NCI-H2081 treated with DMSO at 0.1 percent for 48 hours (cell line): Measurements from ENCODE around the gene PDK3.

ENCODE experiments used
- DNase-seq: peaks from one replicate; lab custom pipeline; 2025; lab: John Stamatoyannopoulos, UW

PDK3 gene

DNA sequence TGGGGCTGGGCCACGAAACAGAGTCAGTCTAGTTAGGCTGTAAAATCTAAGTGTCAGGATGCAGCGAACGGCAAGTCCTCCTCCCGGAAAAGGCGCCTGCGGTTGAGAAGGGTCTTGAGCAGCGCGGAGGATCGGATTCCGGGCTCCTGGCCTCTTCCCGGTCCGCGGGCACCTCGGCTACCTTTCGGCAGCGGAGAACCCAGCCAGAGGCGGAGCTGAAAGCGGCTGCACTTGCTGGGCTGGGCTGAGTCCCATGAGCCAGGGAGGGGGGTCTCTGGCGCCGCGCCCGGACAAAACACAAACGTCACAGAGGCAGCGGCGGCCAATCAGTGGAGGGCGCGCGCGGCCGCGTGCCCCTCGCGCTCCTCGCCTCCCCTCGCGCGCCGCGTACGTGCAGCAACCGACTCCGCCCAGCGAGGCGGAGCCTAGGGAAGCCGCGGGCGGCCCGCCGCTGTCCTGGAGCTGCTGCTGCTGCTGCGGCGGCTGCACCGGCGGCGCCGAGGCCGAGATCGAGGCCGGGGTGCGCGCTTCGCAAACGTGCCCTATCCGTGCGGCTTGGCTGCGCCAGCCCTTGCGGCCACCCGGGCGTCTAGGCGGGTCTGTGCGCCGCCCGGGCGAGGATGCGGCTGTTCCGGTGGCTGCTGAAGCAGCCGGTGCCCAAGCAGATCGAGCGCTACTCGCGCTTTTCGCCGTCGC is at the start of gene PDK3:
TSS of gene PDK3 (plus strand) at position 451 of the 696 bp plus-strand sequence. CDS start at position 621, 170 bp downstream.
- DNase-seq, result peak; percentile 67

DNA sequence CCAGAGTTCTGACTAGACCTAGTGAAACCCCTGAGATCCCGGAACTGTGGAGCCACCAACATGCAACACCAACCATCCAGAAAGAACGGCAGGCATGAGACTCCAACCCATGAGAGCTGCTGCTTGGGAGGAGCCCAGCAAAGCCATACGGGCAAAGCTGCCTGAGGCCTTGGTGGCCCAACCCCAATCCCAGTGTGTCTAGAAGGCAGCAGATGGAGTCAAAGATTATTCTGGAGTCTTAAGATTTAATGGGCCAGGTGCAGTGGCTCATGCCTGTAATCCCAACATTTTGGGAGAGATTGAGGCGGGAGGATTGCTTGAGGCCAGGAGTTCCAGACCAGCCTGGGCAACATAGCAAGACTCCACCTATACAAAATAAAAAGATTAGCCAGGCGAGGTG is 49.2 kb upstream of the PDK3 start:
- DNase-seq, result no peak

DNA sequence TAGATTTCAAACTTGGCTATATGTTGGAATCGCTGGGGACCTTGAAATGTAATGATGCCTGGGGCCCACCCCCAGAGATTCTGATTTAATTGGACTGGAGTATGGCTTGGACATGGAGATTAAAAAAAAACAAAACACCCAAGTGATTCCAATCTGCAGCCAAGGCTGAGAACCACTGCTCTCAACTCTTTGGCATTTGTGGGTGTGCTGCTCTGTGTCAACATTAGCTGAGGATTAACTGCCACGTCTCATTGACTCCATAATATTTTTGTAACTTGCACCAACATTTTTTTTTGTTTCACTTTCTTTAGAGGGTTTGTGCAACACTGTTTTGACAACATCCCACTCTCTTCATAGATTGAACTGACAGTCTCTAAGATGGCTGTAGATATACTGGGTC is 41.1 kb upstream of the PDK3 start:
- DNase-seq, result no peak

DNA sequence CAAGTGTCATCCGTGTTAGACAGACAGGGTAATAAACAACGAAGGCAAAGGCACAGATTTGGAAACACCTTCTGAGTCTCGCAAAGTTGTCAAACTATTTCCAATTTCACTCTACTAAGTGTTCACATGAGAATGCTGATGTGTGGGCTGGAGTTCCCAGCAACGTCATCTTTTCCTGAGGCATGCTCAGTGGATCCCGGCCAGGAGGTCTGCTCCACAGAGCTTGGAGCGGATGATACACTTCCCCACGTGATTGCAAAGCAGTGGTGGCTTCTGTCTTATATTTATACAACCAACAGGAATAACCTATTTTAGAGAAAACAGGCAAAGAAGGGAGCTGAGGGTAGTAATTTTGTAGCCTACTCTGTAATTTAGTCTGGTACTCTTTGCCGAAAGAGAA is 40.1 kb upstream of the PDK3 start:
- DNase-seq, result no peak

DNA sequence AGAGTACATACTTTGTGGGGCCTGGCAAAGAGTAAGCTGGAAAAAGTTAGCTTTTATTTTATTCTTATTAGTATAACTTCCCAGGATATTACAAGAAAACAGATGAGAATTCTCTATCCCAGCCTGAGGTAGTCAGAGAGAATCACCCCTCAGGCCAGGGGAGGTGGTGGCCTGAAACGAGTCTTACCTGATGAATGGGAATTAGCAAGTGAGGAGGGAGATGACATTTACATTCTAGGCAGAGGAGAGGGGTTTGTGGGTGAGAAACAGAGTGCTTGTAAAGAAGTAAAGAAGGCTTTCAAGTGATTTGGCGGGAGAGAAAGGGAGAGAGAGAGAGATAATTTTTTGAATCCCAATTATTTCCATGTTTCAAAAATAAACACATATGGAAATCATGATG is 39.3 kb upstream of the PDK3 start:
- DNase-seq, result no peak

DNA sequence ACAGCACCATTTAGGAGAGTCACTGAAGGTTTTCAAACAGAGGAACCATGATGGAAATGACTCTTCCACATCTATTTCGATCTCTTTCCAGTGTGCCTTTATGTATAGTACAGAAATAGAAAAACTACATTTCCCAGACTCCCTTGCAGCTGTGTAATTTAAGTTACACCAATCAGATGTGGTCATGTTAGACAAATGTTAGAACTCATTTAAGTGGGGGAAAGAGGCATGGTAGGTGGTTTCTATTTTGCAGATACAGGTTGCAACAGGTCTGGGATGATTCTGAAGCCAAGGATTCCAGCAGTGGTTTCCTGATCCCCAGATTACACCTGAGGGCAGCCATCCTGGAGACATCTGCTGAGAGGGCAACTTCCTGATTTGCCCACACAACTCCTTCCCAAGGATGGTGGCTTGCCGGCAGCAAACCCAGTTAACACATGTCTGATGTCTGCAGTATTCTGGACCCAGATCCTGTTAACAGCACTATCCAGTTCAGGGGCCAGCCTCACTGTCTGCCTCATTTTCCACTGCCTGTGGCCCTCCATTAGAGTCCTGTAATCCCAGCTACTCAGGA is 38.7 kb upstream of the PDK3 start:
- no peak for DNase-seq

DNA sequence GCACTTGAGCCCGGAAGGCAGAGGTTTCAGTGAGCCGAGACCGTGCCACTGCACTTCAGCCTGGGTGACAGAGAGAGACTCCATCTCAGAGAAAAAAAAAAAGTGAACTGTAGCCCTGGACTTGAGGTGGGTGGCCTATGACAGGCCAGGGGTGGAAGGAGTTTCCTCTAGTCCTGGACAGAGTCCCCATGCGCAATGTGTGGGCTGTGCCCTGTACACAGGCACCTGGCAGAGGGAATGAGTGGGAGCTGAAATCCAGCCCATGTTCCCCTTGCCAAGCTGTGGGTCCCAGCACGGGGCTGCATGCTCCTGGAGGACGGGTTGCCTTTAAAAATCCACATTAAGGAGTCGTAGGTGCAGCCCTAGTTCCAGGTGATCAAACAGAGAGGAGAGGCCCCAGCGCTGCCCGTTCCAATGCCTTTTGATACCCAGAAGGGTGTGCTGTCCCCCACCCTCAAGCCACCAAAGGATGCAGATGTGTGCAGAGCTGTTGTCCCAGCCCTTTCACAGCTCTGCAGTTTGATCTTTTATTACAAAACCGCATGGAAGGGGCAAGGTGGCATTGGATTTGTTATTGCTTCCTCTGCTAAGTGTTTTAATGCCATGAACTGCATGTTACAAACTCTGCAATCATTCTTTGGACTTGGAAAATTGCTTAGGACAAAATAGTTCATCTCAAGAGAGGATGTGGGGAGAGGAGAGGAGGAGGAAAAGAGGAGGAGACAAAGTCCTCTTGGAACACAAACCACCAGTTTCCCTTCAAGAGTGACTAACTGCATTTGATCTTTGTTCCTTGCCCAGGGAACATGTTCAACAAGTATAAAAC is 38.0 kb upstream of the PDK3 start:
- DNase-seq, result no peak

DNA sequence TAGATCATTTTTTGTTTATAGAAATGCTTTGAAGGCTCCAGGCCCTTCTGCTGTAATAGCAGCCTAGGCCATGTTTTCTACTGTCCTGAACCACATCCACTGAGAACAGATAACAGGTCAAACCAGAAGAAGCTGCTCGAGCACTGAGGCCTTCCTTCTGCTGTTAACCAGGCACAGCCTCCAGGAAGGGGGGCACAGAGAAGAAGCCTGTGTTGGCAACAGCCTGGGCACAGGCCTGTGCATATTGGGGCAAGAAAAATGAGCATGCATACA is 37.4 kb upstream of the PDK3 start:
- no peak for DNase-seq

DNA sequence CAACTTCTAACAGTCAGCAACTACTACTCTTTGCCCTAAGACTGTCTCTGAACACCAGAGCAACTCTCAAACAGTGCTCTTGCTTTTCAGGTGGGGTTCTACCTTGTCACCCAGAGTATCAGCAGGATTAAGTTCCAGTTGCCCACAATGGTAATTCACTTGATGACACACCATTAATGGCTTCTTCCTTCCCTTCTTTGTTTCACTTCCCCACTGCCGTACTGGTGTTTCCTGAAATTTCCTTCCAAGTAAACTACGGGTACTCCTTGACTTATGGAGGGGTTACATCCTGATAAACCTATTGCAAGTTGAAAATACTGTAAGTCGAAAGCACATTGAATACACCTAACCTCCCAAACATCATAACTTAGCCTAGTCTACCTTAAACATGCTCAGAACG is 36.6 kb upstream of the PDK3 start:
- DNase-seq, result no peak

DNA sequence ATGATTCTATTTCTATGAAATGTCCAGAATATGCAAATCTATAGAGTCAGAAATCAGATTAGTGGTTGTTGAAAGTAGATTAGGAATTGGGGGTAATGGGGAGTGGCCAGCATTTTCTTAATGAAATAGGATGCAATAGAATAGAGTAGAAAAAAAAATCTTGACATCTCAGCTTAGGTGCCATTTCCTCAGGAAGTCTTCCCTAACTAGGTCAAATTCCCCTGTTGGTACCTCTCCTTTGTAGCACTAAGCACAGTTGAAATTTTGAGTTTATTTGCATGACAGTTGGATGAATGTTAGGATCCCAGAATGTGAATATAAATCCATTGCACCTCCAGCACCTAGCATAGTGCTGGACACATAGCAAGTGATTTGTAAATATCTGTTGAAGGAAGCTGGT is 30.0 kb upstream of the PDK3 start:
- no peak for DNase-seq

DNA sequence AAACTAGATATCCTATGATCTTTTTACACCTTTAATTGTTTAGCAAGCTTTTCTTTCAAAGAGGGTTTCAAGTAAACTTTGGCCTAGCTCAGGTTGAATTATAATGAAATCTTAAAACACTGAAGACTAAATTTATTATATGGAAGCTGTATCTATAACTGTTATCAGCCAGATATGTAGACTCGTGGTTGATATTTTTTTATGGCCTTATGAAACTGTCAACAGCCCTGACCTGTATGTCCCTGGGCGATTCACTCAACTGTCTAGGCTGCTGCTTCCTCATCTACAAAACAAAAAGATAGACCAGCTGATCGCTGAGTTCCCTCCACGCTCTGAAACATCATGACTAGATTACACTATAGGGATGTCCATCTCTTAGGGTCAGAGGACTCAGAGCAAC is 21.2 kb upstream of the PDK3 start:
- no peak for DNase-seq

DNA sequence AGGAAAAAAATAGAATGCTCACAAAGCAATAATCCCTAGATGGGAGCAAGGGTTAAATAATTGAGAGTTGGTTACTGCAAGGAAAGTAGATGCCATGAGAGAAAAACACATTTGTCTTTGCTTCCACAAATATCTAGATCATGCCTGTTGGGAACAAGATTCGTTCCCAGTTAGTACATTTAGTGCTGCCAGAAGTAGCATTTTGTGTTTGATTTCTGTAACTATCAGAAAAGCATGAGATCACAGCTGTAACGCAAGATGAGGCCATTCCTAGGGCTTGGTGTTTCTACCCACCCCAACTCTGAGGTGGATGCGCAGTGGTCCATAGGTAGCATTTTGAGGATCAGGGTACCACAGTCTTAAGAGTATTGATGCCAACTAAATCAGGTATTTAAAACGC is 20.4 kb upstream of the PDK3 start:
- no peak for DNase-seq

DNA sequence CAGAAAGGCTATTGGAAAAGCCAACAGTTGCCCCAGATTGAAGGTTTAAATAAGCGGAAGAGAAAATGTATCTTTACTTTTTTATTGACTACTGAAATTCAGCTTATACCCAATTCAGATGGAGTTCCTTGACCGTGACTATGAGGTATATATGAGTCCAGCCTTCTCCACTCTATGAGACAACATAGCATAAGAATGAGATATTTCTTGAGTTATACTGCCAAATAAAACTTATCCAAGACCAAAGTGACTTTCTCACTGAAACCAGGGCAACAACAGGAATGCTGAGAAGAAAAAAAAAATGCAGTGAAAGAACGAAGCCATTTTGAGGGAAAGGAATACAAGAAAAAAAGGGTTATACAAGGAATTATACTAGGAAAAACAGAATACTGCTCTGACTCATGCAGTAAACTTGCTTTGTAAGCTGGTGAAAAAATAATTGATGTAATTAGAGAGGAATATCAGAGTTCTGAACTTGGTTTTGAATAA is 16.3 kb upstream of the PDK3 start:
- no peak for DNase-seq

DNA sequence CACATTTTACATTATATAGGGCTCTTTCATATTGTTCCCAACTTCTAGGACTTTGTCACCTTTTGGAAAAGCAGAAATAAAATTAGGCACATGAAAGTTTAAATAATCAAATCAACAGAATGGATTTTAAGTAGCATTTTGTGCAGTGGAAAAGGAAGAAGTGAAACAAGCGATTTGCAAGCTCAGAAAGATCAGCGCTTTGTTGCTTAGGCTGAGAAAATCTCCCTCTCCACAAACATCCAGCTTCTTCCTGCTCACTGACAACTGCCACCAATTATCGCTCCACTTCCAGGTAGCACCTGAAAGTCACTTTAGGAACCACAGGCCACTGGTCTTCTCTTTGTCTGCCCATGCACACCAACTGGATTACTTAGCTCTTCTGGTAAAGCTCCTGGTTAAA is 2.0 kb upstream of the PDK3 start:
- no peak for DNase-seq

DNA sequence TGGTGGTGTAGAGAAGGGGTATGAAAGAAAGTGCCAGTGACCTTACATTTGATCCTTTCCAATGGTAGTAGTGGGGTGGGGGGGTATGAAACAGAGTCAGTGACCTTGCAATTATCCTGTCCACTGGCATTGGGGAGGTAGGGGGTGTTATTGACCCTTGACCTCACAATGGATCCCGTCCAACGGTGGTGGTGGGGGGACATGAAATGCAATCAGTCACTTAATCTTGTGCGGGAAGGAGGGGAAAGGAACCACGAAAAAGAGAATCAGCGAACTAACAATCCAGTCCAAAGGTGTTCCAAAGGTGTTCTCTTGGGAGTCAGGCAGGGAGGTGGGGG is 619 bp upstream of the PDK3 start:
- no peak for DNase-seq

DNA sequence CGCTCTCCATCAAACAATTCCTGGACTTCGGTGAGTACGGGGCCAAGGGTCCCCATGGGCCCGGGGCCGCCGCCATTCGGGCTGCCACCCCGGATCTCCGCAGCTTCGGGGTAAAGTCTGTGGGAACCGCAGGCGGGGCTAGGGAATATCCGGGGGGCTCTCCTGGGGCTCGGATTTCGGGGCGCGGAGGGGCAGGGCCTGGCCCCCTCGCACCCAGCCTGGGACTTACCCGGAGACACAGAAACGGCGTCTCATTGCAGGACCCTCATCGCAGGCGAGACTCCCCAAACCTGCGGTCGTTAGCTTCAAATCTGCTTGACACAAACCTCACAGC is 413 bp downstream of the PDK3 start:
- no peak for DNase-seq

DNA sequence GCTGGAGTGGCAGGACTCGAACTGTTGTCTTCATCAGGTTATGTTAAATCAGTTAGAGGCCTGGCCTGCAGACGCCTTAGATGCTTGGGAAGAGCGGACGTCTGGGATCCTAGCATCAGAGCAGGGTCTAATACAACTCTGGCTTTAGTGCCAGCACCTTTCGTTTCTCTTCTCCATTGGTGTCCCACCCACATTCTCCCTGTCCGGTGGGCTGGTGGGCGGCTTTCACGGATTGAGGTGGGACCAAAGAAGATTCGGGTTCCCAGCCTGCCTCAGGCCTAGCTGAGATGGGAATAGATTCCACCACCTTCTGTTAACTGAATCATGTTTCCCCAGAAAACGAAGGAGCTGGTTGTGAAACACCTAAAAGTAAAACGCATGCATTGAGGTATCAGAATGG is 939 bp downstream of the PDK3 start:
- no peak for DNase-seq

DNA sequence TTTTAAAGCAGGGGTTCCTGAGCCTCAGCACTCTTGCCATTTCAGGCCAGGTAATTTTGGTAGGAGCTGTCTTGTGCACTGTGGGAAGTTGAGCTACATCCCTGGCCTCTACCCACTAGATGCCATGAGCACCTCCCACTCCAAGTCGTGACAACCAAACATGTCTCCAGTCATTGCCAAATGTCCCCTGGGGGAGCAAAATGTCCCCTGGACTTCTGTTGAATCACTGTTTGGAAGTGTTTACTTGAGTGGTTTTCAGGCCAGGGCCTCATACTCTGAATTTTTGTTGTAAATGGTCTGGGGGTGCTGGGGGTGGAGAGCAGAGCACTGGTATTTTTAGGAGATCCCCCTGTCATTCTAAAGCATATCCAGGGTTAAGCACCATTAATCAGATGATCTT is 3.2 kb downstream of the PDK3 start:
- no peak for DNase-seq

DNA sequence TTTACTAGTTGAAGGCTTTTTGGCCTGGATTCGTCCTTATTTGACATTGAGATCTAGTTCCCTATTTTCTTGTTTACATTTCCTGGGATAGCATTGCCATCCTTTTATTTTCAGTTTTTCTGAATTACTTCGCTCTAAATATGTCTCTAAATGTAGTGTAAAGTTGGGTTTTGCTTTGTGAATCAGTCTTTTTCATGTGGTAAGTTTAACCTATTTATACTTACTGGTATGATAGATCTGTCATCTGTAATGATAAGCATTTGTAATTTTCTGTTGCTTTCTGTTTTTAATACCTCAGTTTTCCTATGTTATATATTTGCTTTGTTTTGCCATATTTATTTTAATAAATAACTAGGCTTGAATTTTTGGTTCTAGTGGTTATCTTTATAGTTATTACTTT is 6.7 kb downstream of the PDK3 start:
- no peak for DNase-seq

DNA sequence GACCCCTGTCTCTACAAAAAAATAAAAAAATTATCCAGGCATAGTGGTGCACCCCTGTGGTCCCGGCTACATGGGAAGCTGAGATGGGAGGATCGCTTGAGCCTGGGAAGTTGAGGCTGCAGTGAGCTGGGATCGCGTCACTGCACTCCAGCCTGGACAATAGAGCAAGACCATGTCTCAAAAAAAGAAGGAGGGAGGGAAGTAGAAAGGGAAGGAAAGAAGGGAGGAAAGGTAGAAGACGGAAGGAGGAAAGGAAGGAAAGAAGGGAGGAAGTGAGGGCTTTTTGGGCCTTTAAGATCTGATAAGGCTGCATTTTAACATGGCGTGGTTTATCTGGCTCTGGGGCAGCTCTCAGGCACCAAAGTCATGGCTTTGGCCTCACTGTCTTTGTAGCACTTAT is 10.4 kb downstream of the PDK3 start:
- no peak for DNase-seq

DNA sequence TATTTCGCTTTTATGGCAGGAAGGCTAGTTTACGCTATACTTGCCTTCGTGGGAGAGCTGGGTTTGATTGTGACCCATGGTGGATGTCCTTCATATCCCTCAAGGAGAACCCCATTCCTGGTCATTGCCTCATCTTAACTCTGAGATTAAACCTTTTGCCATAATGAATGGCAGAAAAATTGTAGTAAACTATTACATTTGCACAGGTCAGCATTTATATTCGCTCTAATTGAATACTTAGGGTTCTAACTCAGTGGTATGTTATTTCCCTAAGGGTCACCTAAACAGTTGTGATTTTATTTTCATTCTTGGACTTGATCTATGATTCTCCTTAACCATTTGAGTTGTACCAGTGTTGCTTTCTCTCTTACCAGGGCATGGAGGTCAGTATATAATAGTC is 13.4 kb downstream of the PDK3 start:
- DNase-seq, result no peak

DNA sequence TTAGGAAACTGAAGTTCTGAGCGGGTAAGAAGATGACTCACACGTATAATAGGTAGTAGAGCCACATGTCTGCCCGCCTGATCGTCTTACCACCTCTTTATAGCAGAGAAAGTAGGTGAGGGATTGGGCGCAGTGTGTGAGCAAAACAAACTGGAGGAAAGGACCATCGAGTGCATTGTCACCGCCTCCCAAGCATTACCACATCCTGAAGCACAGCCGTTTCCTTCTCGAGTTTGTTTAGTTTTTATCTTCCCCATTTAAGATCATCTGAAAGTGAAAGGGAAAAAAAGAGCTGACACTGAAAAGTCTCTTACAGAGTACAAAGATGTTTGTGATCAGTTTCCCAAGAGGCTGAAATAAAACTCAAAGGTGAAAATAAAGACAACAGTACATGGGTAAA is 14.8 kb downstream of the PDK3 start:
- DNase-seq, result no peak

DNA sequence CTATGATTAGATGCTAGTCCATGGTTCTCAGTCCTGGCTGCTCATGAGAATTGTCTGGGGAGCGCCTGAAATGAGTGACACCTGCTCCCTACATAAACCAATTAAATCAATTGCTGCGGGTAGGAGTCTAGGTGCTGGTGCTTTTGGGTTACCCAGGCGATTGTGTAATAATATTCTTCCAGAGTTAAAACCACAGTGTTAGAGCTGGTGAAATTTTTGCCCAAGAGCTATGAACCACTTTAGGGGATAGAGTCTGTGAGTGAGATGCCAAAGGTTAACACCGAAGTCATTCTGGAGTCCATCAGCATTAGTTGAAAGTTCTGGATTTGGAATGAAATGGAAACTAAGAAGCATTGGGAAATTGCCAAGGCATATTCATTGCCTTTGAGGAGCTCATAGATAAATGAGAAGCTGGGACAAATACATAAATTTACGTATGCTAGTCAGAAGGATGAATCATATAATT is 15.3 kb downstream of the PDK3 start:
- no peak for DNase-seq
